Measurements from ENCODE around the gene SDR42E2.
"Not testable (repeated sequence)": the region's sequence is repeated elsewhere in the genome, so short reads cannot be mapped to it uniquely, and the experiment has no call there.

SDR42E2 gene

DNA sequence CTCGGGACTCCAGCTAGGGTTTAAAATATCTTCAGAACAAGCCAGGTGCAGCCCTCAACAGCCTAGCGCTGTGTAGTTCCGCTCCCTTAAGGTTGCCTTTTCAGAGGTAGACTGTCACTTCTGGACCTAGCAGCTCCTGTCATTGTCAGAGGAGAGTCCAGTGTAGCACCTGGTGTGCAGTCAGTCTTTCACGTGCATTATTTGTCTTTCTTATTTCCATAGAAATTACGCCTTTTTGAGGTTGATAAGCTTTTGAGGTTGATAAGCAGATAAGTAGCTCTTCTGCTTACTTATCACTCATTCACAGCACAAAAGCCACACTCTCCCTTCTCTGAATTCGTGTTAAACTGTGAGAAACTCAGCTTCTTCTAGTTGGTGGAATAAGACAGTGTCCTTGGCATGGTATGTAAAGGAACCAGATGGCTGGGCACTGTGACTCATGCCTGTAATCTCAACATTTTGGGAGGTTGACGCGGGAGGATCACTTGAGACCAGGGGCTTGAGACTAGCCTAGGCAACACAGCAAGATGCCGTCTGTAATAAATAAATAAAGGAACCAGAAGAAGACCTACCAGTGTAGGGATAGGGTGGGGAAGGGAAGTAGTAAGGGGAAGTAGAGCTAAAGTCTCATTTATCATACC lies 54.0 kb downstream of the SDR42E2 start:
- no peak for DNase-seq

DNA sequence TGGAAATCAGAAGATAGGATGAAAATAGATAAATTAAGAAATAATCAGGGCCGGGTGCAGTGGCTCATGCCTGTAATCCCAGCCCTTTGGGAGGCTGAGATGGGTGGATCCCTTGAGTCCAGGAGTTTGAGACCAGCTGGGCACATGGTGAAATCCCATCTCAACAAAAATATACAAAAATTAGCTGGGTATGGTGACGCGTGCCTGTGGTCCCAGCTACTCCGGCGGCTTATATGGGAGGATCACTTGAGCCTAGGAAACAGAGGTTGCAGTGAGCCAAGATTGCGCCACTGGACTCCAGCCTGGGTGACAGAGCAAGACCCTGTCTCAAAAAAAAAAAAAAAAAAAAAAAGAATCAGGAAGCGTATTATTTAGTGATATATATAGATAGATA lies 54.5 kb downstream of the SDR42E2 start:
- DNase-seq, result not testable (repeated sequence)

- no peak for DNase-seq
Measured at GRCh38 chr16:22217890-22218730, 55.8 kb downstream of the SDR42E2 start.

- DNase-seq, result no peak
Measured at GRCh38 chr16:22219389-22220068, 57.2 kb downstream of the SDR42E2 start.

DNA sequence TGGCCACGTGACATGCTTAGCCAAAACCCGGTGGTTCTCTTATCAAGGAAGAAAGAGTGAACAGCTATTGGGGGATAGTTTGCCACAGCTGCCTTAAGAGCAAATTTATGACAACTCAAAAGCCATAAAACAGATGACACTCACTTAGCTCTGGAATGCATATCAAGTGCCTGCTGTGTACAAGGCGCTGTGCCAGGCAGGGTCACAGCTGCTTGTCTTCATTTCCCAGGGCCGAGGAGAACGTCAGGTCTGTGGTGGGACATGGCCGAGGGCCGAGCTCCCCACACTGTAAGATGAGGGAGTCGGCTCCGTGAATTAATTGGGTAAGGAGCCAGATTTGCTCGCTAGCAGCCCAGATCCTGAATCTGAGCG lies 57.7 kb downstream of the SDR42E2 start:
- no peak for DNase-seq

GRCh38 chr16:22220714-22221113 lies 58.4 kb downstream of the SDR42E2 start:
- no peak for DNase-seq

DNA sequence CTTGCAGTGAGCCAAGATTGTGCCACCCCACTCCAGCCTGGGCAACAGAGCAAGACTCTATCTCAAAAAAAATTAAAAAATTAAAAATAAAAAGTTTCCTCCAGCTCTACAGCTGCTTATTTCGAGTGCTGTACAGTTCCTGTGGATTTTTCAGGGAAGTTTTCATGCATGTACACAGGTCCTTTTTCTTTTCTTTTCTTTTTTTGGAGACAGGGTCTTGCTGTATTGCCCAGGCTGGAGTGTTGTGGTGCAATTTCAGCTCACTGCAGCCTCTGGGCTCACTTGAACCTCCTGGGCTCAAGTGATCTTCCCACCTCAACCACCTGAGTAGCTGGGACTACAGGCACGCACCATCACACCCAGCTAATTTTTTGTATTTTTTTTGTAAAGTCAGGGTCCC lies 59.7 kb downstream of the SDR42E2 start:
- DNase-seq, result no peak

GRCh38 chr16:22222998-22223397 lies 60.7 kb downstream of the SDR42E2 start:
- DNase-seq, result no peak

DNA sequence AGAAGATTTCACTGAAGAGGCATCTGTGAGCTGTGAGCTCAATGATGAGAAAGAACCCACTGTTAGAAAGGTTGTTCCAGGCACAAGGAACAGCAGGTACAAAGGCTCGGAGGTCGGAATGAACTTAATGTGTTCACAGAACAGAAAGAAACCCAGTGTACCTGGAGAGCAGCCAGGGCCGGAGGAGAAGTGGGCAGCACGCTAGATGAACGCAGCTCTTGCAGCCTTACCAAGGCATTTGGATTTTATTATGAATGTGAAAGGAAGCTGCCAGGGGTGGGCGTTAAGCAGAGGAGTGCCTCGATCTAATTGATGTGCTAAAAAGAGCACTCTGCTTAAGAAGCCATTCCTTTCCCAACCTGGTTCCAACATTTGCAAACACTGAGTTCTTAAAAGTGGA lies 62.8 kb downstream of the SDR42E2 start:
- DNase-seq, result no peak

GRCh38 chr16:22229889-22230288 lies 67.6 kb downstream of the SDR42E2 start:
- DNase-seq, result no peak

GRCh38 chr16:22232277-22233036 lies 70.2 kb downstream of the SDR42E2 start:
- no peak for DNase-seq

DNA sequence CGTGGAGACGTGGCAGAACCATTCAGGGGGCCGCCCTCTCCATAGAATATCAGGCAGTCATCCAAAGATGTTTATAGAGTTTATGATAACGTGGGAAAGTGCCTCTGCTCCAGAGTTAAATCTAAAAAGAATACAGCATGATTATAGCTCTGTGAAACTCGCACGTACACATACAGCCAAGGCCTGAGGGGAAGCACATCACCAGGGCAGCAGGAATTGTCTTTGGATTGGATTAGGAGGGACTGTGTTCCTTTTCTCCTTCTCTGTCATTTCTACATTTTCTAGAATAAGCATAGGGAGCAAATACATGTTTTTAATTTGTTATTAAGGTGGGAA lies 70.7 kb downstream of the SDR42E2 start:
- no peak for DNase-seq

- DNase-seq, result no peak
Measured at GRCh38 chr16:22235839-22236745, 73.8 kb downstream of the SDR42E2 start.

DNA sequence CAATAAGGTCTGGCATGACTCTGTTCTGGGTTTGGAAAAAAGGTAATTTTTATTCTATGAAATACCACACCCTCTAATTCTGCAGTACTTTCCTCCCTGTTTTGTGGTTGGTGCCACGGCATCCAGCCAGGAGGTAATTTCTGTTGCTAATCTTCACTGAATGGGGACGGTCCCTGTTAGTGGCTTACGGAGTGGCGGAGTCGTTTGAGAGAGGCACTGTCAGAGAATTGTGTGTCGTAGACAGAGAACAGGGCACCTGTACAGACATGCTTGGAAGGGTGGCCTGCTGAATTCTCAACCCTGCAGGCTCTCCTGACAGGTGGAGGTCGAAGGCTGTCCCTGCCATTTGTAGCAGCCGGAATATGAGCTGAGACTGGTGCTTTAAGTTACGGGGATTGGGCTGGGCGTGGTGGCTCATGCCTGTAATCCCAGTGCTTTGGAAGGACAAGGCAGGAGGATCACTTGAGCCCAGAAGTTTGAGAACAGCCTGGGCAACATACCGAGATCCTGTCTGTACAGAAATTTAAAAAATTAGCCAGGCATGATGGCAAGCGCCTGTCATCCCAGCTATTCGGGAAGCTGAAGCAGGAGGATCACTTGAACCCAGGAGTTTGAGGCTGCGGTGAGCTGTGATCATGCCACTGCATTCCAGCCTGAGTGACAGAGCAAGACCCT lies 77.0 kb downstream of the SDR42E2 start:
- no peak for DNase-seq

GRCh38 chr16:22240023-22240710 lies 77.9 kb downstream of the SDR42E2 start:
- no peak for DNase-seq
